Occipital lobe (tissue), 2 donors: ENCODE results near the gene VARS1. TPM values are rescaled to one million over a fixed set of nuclear protein-coding genes. Genes with fewer than 3 reads are reported as not detected.

Experiments used
- small RNA-seq: library from RNA; depleted of rRNA; stranded (forward); fragments of <200 nt; gene quantifications from one replicate; pipeline ENCODE3, GENCODE V24; 2014
- total RNA-seq: library from RNA; depleted of rRNA; stranded (reverse); fragments of >200 nt; gene quantifications from one replicate; pipeline ENCODE4 v1.2.3, GENCODE V29; 2014

VARS1 gene
- total RNA-seq, 1 donor from 2014 or later, result 25.6 TPM

Small RNA genes within 50 kb of the gene (small RNA-seq; reads per million reads assigned to genes)
- not detected for gene MSH5-SAPCD1
- gene RF00019, result not detected
- not detected for gene RNU6-850P
- gene SAPCD1, result not detected
- 119 reads per million, percentile 96 among the genes with 10 or more reads in this experiment for gene SNORD48
- gene SNORD52, result not detected

Other genes with a start within 250 kb of the VARS1 start
- 54.0 TPM for gene ATP6V1G2, start 249.1 kb downstream of the VARS1 start, total RNA-seq
- gene NFKBIL1, start 248.1 kb downstream of the VARS1 start, total RNA-seq, result 21.7 TPM
- gene LTA, start 223.5 kb downstream of the VARS1 start, total RNA-seq, result not detected
- not detected for gene TNF, start 220.2 kb downstream of the VARS1 start, total RNA-seq
- gene LTB, start 213.3 kb downstream of the VARS1 start, total RNA-seq, result 0.31 TPM
- gene LST1, start 209.5 kb downstream of the VARS1 start, total RNA-seq, result 0.94 TPM
- not detected for gene NCR3, start 202.7 kb downstream of the VARS1 start, total RNA-seq
- 4.1 TPM for gene AIF1, start 180.5 kb downstream of the VARS1 start, total RNA-seq
- gene PRRC2A, start 175.0 kb downstream of the VARS1 start, total RNA-seq, result 31.7 TPM
- gene BAG6, start 143.1 kb downstream of the VARS1 start, total RNA-seq, result 118 TPM
- gene APOM, start 139.9 kb downstream of the VARS1 start, total RNA-seq, result not detected
- gene C6orf47, start 135.0 kb downstream of the VARS1 start, total RNA-seq, result 16.2 TPM
- 9.8 TPM for gene GPANK1, start 130.8 kb downstream of the VARS1 start, total RNA-seq
- gene CSNK2B, start 129.7 kb downstream of the VARS1 start, total RNA-seq, result 69.9 TPM
- gene LY6G5B, start 125.8 kb downstream of the VARS1 start, total RNA-seq, result 3.4 TPM
- gene LY6G5C, start 114.7 kb downstream of the VARS1 start, total RNA-seq, result 3.1 TPM
- gene ABHD16A, start 92.4 kb downstream of the VARS1 start, total RNA-seq, result 48.2 TPM
- gene LY6G6F, start 88.9 kb downstream of the VARS1 start, total RNA-seq, result not detected
- gene LY6G6D, start 80.4 kb downstream of the VARS1 start, total RNA-seq, result not detected
- gene LY6G6C, start 74.0 kb downstream of the VARS1 start, total RNA-seq, result 0.31 TPM
- gene MPIG6B, start 72.4 kb downstream of the VARS1 start, total RNA-seq, result not detected
- gene DDAH2, start 66.5 kb downstream of the VARS1 start, total RNA-seq, result 117 TPM
- 35.2 TPM for gene CLIC1, start 59.2 kb downstream of the VARS1 start, total RNA-seq
- 4.2 TPM for gene MSH5, start 55.7 kb downstream of the VARS1 start, total RNA-seq
- 0.31 TPM for gene SAPCD1, start 33.1 kb downstream of the VARS1 start, total RNA-seq
- 0.31 TPM for gene VWA7, start 18.4 kb downstream of the VARS1 start, total RNA-seq
- 22.9 TPM for gene LSM2, start 11.2 kb upstream of the VARS1 start, total RNA-seq
- gene HSPA1L, start 19.5 kb upstream of the VARS1 start, total RNA-seq, result 4.4 TPM
- 117 TPM for gene HSPA1A, start 19.8 kb upstream of the VARS1 start, total RNA-seq
- gene HSPA1B, start 32.0 kb upstream of the VARS1 start, total RNA-seq, result 121 TPM
- gene NEU1, start 67.1 kb upstream of the VARS1 start, total RNA-seq, result 20.3 TPM
- not detected for gene SLC44A4, start 83.2 kb upstream of the VARS1 start, total RNA-seq
- 83.9 TPM for gene EHMT2, start 101.9 kb upstream of the VARS1 start, total RNA-seq
- 25.6 TPM for gene ZBTB12, start 106.3 kb upstream of the VARS1 start, total RNA-seq
- 4.7 TPM for gene C2, start 132.0 kb upstream of the VARS1 start, total RNA-seq
- gene CFB, start 150.3 kb upstream of the VARS1 start, total RNA-seq, result 0.62 TPM
- 37.4 TPM for gene NELFE, start 163.2 kb upstream of the VARS1 start, total RNA-seq
- 27.6 TPM for gene SKIC2, start 163.4 kb upstream of the VARS1 start, total RNA-seq
- 6.9 TPM for gene DXO, start 176.4 kb upstream of the VARS1 start, total RNA-seq
- 8.6 TPM for gene C4A, start 186.3 kb upstream of the VARS1 start, total RNA-seq
- gene C4B, start 219.0 kb upstream of the VARS1 start, total RNA-seq, result 9.2 TPM
- not detected for gene CYP21A2, start 242.7 kb upstream of the VARS1 start, total RNA-seq